ENCODE results near the gene AGO3. TPM values are rescaled to one million over a fixed set of nuclear protein-coding genes. Genes with fewer than 3 reads are reported as not detected.

The AGO3 gene
- total and polyA plus RNA-seq, 4 experiments from 2014 or later: 11.2 to 47.3 (median 29.5) TPM

DNA sequence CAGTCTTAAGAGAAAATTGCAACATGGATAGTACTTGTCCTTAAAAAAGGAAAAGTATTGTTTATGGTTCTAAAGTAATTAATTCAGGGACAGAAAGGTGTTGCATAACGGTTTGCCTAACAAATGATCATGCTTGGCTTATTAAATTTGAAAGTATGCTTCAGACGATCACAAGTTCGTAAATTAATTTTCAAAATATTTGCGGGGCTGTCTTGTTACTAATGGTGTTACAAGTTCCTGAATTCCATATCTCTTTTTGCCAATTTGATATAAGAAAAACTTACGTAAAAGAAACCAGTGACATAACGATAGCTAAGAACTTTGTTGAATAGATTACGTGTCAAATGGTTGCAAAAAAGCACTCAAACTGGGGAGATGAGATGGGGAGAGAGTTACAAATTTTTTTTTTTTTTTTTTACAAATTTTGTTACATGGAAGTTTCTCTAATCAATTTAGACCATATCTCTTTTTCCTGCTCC, 1.3 kb downstream of the AGO3 start:
- H3K4me1 Mint-ChIP-seq: peaks cover 22 to 46% (median 28%) of the 10 kb centered on the region in 4 donors
- ChIA-PET POLR2A (ENCODE audit: partially characterized antibody) (interaction anchor here (1.2 to 1.6 kb wide), 3 partner anchors 18 to 739 kb away, joined by 4 to 5 read pairs (median 4); partner anchors contain the start of genes CLSPN and SFPQ), CTCF (ENCODE audit: partially characterized antibody) (interaction anchor here (1.3 kb wide), 1 partner anchor 49 kb away, joined by 5 read pairs; the partner anchor contains the start of gene AGO1)
- DNase-seq: no peak
- no peaks in the 10 kb centered on the region for H3K27me3 Mint-ChIP-seq
- H3K27ac Mint-ChIP-seq: peak overlapping the region in 6 of 7 donors; percentile 57 to 98 (median 96)
- intact Hi-C loops (cut with micrococcal nuclease): loop anchor here (5.0 to 10.0 kb wide), 3 partner anchors 125 to 737 kb away; partner anchors contain the start of genes AGO4, SFPQ and STK40
- Histone ChIP-seq H3K4me1 (ENCODE audit: insufficient read depth, low read length) (peaks cover 32% of the 10 kb centered on the region), H3K27me3 (ENCODE audit: insufficient read depth, low read length) (no peaks in the 10 kb centered on the region), H3K27ac (ENCODE audit: low read depth, low read length) (peak overlapping the region; percentile 92), H3K9me3 (ENCODE audit: control insufficient read depth in 1 of 2, low read length in 2 of 2) (no peaks in the 10 kb centered on the region), H3K4me3 (ENCODE audit: low read length in 2 of 2) (peak overlapping the region in 1 of 2 donors; percentile 72), H3K36me3 (ENCODE audit: insufficient read depth, low read length) (no peaks in the 10 kb centered on the region)
- peaks cover 0 to 9% of the 10 kb centered on the region in 2 donors for H3K36me3 Mint-ChIP-seq
- H3K4me3 Mint-ChIP-seq: peak overlapping the region; percentile 92 to 96 (median 93)
- H3K9me3 Mint-ChIP-seq: no peaks in the 10 kb centered on the region

DNA sequence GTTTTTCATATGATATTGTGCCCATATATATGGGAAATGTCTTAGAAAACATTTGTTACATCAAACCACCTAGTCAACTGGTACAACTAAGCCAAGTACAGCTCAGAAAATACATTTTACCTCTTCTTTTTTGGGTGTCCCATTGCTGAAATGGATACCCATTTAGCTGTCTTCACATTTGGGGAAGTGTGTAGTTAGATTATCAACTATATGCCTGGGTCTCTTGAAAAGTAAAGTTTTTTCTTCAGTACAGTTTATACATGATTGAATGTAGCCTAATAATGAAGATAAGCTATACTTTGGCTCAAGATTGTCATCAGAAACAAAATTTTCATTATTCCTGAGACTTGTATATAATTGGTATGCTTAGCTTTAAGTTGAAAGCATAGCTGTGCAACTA, 2.0 kb downstream of the AGO3 start:
- Mint-ChIP-seq H3K27ac (peak overlapping the region in 5 of 7 donors; percentile 4 to 98 (median 22)), H3K4me1 (peaks cover 22 to 46% (median 31%) of the 10 kb centered on the region in 4 donors), H3K27me3 (no peaks in the 10 kb centered on the region), H3K36me3 (peaks cover 0 to 9% of the 10 kb centered on the region in 2 donors), H3K4me3 (peak overlapping the region in 6 of 8 donors; percentile 26 to 96 (median 92)), H3K9me3 (no peaks in the 10 kb centered on the region)
- no peaks in the 10 kb centered on the region for H3K9me3 ChIP-seq (ENCODE audit: control insufficient read depth in 1 of 2, low read length in 2 of 2)
- H3K4me1 ChIP-seq (ENCODE audit: insufficient read depth, low read length): peaks cover 32% of the 10 kb centered on the region
- DNase-seq: no peak
- POLR2A ChIA-PET (ENCODE audit: partially characterized antibody): interaction anchor here (0.6 kb wide), 1 partner anchor 664 kb away, joined by 3 read pairs; no protein-coding TSS in a partner anchor
- intact Hi-C loops (cut with micrococcal nuclease): loop anchor here (5.0 to 10.0 kb wide), 3 partner anchors 126 to 738 kb away; partner anchors contain the start of genes AGO4, SFPQ and STK40
- no peaks in the 10 kb centered on the region for H3K36me3 ChIP-seq (ENCODE audit: insufficient read depth, low read length)
- H3K27me3 ChIP-seq (ENCODE audit: insufficient read depth, low read length): no peaks in the 10 kb centered on the region
- H3K4me3 ChIP-seq (ENCODE audit: low read length in 2 of 2): no peak overlapping the region
- no peak overlapping the region for H3K27ac ChIP-seq (ENCODE audit: low read depth, low read length)
- CTCF ChIA-PET (ENCODE audit: partially characterized antibody): no interaction called here

DNA sequence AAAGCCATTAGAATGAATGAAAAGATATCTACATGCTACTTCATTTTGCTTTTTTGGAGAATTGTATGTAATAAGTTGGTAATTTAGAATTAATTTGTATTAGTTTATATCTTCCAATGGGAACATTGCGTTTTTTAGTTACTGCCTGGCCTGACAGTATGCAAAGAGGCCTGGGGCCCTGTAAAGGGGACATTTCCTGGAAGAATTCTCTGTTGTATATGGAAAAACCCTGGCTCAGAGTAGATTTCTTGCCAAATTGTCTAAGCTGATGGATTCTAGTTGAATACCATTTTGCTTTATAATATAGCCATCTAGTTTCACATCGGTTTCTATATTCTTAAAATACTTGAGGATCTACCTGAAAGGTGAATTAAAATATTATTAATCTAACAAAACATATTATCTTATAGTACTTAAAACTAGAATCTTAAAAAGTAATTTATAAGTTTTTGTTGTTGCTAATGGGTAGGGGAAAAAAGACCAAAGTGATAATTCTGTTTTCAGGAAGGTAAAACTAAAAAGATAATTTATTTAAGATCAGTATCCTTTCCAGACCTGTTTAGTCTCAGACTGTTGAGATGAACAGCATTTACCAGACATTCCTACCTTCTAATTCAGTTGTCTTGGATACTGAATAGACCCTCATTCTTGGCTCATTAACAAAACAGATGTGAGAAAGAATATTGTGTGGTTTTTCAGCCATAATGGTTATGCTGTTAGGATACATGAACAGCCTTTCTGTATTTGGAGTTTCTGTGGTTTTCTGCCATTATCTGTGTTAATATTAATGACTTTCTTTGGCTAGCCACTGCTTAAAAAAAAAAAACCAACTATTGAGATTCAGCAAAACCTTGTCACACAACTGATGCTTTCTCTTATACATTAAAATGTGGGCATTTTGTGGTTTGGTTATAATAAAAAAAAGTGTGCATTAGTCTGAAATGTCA, 4.8 kb downstream of the AGO3 start:
- ChIA-PET CTCF (ENCODE audit: partially characterized antibody) (no interaction called here), POLR2A (ENCODE audit: partially characterized antibody) (interaction anchor here (0.5 kb wide), 1 partner anchor 70 kb away, joined by 3 read pairs; no protein-coding TSS in a partner anchor)
- intact Hi-C loops (cut with micrococcal nuclease): loop anchor here (10.0 kb wide), 1 partner anchor 741 kb away; the partner anchor contains the start of gene SFPQ
- H3K9me3 ChIP-seq (ENCODE audit: control insufficient read depth in 1 of 2, low read length in 2 of 2): no peaks in the 10 kb centered on the region
- no peak overlapping the region for H3K27ac ChIP-seq (ENCODE audit: low read depth, low read length)
- no peaks in the 10 kb centered on the region for H3K36me3 ChIP-seq (ENCODE audit: insufficient read depth, low read length)
- no peaks in the 10 kb centered on the region for H3K27me3 ChIP-seq (ENCODE audit: insufficient read depth, low read length)
- peaks cover 25 to 48% (median 32%) of the 10 kb centered on the region in 4 donors for H3K4me1 Mint-ChIP-seq
- no peak for DNase-seq
- peaks cover 24% of the 10 kb centered on the region for H3K4me1 ChIP-seq (ENCODE audit: insufficient read depth, low read length)
- H3K9me3 Mint-ChIP-seq: no peaks in the 10 kb centered on the region
- H3K27me3 Mint-ChIP-seq: no peaks in the 10 kb centered on the region
- no peak overlapping the region for H3K27ac Mint-ChIP-seq
- peaks cover 0 to 3% of the 10 kb centered on the region in 2 donors for H3K36me3 Mint-ChIP-seq
- H3K4me3 Mint-ChIP-seq: no peak overlapping the region
- H3K4me3 ChIP-seq (ENCODE audit: low read length in 2 of 2): no peak overlapping the region

DNA sequence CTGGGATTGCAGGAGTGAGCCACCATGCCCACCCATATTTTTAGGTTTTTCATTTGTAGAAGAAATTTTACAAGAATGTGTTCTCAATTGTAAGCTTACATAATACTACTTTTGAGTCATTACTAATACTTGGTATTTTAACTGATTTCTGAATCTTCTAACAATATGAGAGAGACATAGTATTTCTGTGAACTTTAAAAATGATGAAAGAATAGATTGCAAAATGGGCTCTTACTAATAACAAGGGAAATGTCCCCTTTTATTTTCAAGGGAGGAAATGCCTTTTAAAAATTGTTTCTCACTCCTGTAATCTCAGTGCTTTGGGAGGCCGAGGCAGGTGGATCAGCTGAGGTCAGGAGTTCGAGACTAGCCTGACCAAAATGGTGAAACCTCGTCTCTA, 5.9 kb downstream of the AGO3 start:
- Mint-ChIP-seq H3K27me3 (no peaks in the 10 kb centered on the region), H3K4me3 (no peak overlapping the region), H3K9me3 (no peaks in the 10 kb centered on the region), H3K36me3 (peaks cover 0 to 5% of the 10 kb centered on the region in 2 donors), H3K4me1 (peaks cover 30 to 51% (median 38%) of the 10 kb centered on the region in 4 donors), H3K27ac (no peak overlapping the region)
- Histone ChIP-seq H3K4me1 (ENCODE audit: insufficient read depth, low read length) (peaks cover 22% of the 10 kb centered on the region), H3K4me3 (ENCODE audit: low read length in 2 of 2) (no peak overlapping the region), H3K9me3 (ENCODE audit: control insufficient read depth in 1 of 2, low read length in 2 of 2) (no peaks in the 10 kb centered on the region), H3K27me3 (ENCODE audit: insufficient read depth, low read length) (no peaks in the 10 kb centered on the region), H3K36me3 (ENCODE audit: insufficient read depth, low read length) (no peaks in the 10 kb centered on the region), H3K27ac (ENCODE audit: low read depth, low read length) (no peak overlapping the region)
- DNase-seq: no peak
- intact Hi-C loops (cut with micrococcal nuclease): loop anchor here (10.0 kb wide), 1 partner anchor 742 kb away; the partner anchor contains the start of gene SFPQ
- POLR2A ChIA-PET (ENCODE audit: partially characterized antibody): no interaction called here
- CTCF ChIA-PET (ENCODE audit: partially characterized antibody): no interaction called here

DNA sequence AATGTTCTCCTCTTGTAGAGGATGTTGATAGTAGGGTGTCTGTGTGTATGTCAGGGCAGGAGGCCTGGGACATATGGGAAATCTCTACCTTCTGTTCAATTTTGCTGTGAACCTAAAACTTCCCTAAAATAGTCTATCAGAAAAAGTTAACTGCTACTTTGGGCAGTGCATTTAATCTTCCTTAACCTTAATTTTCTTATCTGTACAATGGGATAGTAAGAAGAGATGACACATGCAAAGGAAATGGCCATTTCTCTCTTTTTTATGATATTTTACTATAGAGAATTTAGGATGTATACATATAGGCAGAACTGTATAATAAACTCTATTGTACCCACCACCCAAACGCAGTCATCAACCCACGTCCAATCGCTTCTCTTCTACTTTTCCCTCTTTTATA, 8.6 kb downstream of the AGO3 start:
- Mint-ChIP-seq H3K27me3 (no peaks in the 10 kb centered on the region), H3K4me3 (no peak overlapping the region), H3K4me1 (peaks cover 24 to 42% (median 33%) of the 10 kb centered on the region in 4 donors), H3K36me3 (peaks cover 0 to 5% of the 10 kb centered on the region in 2 donors), H3K27ac (peak overlapping the region in 2 of 7 donors; percentile 35 to 47), H3K9me3 (no peaks in the 10 kb centered on the region)
- intact Hi-C loops (cut with micrococcal nuclease): loop anchor here (10.0 kb wide), 1 partner anchor 745 kb away; the partner anchor contains the start of gene SFPQ
- DNase-seq: no peak
- POLR2A ChIA-PET (ENCODE audit: partially characterized antibody): no interaction called here
- Histone ChIP-seq H3K36me3 (ENCODE audit: insufficient read depth, low read length) (no peaks in the 10 kb centered on the region), H3K27me3 (ENCODE audit: insufficient read depth, low read length) (no peaks in the 10 kb centered on the region), H3K4me1 (ENCODE audit: insufficient read depth, low read length) (peaks cover 19% of the 10 kb centered on the region), H3K27ac (ENCODE audit: low read depth, low read length) (no peak overlapping the region), H3K9me3 (ENCODE audit: control insufficient read depth in 1 of 2, low read length in 2 of 2) (no peaks in the 10 kb centered on the region), H3K4me3 (ENCODE audit: low read length in 2 of 2) (no peak overlapping the region)
- CTCF ChIA-PET (ENCODE audit: partially characterized antibody): no interaction called here

DNA sequence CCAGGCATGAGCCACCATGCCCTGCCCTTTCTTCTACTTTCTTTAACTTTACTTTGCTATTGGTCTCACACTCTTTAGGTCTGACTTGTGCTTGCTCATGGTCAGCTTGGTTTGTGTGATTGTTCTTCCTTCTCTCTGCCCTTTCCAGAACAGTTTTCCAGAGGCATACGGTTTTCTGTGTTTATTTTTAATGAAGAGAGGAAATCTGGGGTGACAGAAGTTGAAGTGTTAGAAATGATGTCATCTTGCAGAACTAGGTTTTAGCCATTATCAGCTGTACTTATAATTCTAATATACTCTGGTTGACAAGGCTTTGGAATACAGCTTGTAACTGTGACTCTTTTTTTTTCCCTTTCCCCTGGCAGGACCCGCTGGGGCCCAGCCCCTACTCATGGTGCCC, 14.4 kb downstream of the AGO3 start:
- no peak for DNase-seq
- H3K9me3 ChIP-seq (ENCODE audit: control insufficient read depth in 1 of 2, low read length in 2 of 2): no peaks in the 10 kb centered on the region
- Mint-ChIP-seq H3K36me3 (peaks cover 14 to 21% of the 10 kb centered on the region in 2 donors), H3K4me3 (no peak overlapping the region), H3K27ac (no peak overlapping the region), H3K27me3 (no peaks in the 10 kb centered on the region), H3K4me1 (peaks cover 30 to 53% (median 38%) of the 10 kb centered on the region in 4 donors), H3K9me3 (no peaks in the 10 kb centered on the region)
- H3K36me3 ChIP-seq (ENCODE audit: insufficient read depth, low read length): no peaks in the 10 kb centered on the region
- no peak overlapping the region for H3K4me3 ChIP-seq (ENCODE audit: low read length in 2 of 2)
- intact Hi-C loops (cut with micrococcal nuclease): no loop called here
- peaks cover 21% of the 10 kb centered on the region for H3K4me1 ChIP-seq (ENCODE audit: insufficient read depth, low read length)
- POLR2A ChIA-PET (ENCODE audit: partially characterized antibody): interaction anchor here (1.6 kb wide), 1 partner anchor 14 kb away, joined by 5 read pairs; the partner anchor contains the start of gene AGO3
- CTCF ChIA-PET (ENCODE audit: partially characterized antibody): interaction anchor here (1.2 kb wide), 1 partner anchor 495 kb away, joined by 3 read pairs; no protein-coding TSS in a partner anchor
- no peaks in the 10 kb centered on the region for H3K27me3 ChIP-seq (ENCODE audit: insufficient read depth, low read length)
- H3K27ac ChIP-seq (ENCODE audit: low read depth, low read length): no peak overlapping the region

DNA sequence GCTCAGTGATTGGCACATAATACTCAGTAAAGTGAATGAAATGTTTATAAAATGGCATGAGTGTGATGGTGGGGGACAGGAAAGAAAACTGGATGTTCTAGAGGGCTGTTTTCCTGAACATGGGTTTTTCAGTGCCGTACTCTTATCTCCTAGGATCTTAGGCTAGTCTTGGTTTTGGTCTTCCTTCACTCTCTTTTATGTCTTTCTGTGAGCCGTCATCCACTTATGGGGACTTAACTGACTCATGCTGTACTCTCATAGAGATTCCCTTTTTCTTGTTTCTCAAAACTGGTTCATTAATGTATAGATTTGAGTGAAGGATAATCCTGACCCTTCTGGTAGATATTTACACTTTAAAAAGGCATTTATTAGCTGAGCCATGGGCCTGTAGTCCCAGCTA, 16.6 kb downstream of the AGO3 start:
- intact Hi-C loops (cut with micrococcal nuclease): no loop called here
- POLR2A ChIA-PET (ENCODE audit: partially characterized antibody): no interaction called here
- DNase-seq: no peak
- Mint-ChIP-seq H3K36me3 (peaks cover 17 to 24% of the 10 kb centered on the region in 2 donors), H3K9me3 (no peaks in the 10 kb centered on the region), H3K27ac (peak overlapping the region in 1 of 7 donors; percentile 1), H3K4me3 (no peak overlapping the region), H3K27me3 (no peaks in the 10 kb centered on the region), H3K4me1 (peaks cover 15 to 34% (median 23%) of the 10 kb centered on the region in 4 donors)
- Histone ChIP-seq H3K4me3 (ENCODE audit: low read length in 2 of 2) (no peak overlapping the region), H3K36me3 (ENCODE audit: insufficient read depth, low read length) (no peaks in the 10 kb centered on the region), H3K9me3 (ENCODE audit: control insufficient read depth in 1 of 2, low read length in 2 of 2) (no peaks in the 10 kb centered on the region), H3K27me3 (ENCODE audit: insufficient read depth, low read length) (no peaks in the 10 kb centered on the region), H3K27ac (ENCODE audit: low read depth, low read length) (no peak overlapping the region), H3K4me1 (ENCODE audit: insufficient read depth, low read length) (peaks cover 16% of the 10 kb centered on the region)
- CTCF ChIA-PET (ENCODE audit: partially characterized antibody): no interaction called here
